DMS 273 treated with DMSO at 0.1 percent for 48 hours (cell line): ENCODE results near the gene F2R.

ENCODE experiments used
- DNase-seq: peaks from one replicate; lab custom pipeline; 2025; lab: John Stamatoyannopoulos, UW

F2R gene

DNA sequence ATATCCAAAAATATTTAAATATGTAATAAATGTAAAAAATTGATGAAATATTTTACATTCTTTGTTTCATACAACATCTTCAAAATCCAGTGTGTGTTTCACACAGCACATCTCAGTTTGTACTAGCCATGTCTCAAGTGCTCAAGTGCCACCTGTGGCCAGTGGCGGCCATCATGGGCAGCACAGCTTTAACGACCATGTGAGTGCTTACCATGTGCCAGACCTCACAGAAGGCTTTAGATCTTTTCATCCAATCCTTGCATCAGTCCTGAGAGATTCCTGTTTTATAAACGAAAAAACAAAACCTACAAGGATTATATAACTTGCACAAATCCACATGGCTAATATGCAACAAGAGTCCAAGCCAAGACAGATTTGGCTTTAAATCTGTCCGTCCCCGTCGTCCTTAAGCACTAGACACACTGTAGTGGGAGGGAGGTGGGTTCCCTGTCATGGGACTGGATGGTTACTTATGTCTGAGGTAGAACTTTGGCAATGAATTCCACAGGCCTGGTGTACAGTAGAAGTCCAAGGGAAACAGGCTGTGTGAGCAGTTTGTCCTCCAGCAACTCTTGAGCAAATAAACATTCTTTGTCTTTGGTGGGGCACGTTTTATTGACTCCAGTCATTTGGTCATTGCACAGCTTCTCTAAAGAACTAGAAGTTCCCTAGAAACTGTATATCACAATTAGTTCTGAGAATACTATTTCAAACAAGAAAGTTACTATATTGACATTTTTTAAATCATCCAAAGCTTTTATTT, 25.0 kb upstream of the F2R start:
- no peak for DNase-seq

DNA sequence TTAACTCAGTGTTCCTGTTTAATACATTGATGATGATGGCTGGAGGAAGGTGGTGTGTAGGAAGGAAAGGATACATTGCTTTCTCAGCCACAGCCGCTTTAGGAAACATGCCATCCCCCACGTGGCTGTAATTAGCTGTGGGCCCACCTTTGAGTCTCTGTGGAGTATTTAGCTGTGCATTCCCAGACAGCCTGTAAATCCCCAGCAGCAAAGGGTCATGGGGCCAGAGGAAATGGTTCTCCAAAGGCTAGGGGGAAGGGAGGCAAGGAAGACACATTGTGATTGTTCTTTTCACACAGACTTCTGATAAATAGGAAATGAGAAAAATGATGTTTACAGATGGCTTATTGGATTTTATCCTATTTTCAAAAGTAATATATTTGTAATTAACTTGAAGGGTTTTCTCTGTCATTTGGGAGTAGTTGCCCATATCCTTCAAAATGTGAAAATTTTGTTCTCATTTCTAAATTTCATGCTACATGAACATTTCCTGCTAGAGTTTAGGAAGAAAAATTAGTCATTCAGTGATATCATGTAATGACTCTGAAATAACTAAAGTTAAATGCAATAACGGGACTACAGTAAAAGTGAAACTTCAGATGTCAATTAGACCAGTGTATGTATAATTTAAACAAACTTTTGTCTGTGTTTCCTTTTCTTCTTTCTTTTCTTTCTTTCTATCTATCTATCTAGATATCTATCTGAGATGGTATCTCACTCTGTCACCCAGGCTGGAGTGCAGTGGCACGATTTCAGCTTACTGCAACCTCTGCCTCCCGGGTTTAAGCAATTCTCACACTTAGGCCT, 24.3 kb upstream of the F2R start:
- no peak for DNase-seq

DNA sequence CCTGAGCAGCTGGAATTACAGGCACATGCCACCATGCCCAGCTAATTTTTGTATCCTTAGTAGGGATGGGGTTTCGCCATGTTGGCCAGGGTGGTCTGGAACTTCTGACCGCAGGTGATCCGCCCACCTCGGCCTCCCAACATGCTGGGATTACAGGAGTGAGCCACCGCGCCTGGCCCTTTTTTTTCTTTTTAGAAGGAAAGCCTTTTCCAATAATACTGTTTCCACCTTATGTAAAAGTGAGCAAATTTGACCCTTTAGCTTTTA, 23.7 kb upstream of the F2R start:
- no peak for DNase-seq

DNA sequence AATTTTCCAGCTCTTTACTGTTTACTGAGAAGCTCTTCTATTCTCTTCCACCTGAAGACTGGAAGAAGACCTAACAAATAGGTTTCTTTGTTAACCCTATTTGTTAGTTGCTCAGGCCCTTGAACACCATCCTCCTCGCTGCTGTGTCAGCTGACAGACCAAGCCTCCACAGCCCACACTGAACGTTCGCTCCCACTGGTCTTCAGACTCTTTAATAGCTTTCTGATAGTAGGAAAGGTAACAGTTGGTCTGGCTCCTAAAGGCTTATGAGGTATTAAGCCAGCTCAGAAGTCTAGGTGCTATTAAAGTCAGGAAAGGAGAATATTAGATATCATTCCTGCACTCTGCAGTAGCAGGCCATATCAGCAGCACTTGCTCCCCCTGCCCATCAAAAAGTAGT, 23.3 kb upstream of the F2R start:
- DNase-seq, result no peak

DNA sequence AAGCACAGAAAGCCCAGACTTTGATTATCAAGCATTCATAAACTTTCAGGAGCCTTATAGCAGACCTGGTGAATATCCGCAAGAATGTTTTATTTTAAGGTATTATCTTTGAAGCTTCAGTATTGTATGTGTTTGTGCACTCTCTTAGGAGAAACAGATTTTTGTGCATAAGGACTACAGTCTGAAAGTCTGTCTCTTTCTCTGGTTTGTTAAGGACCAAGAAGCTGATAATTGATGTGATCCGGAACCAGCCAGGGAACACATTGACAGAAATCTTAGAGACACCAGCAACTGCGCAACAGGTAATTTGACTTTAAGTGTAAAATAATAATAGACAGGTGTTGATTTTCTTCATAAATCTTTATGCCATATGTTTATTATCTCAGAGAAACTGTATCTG, 22.8 kb upstream of the F2R start:
- DNase-seq, result no peak

DNA sequence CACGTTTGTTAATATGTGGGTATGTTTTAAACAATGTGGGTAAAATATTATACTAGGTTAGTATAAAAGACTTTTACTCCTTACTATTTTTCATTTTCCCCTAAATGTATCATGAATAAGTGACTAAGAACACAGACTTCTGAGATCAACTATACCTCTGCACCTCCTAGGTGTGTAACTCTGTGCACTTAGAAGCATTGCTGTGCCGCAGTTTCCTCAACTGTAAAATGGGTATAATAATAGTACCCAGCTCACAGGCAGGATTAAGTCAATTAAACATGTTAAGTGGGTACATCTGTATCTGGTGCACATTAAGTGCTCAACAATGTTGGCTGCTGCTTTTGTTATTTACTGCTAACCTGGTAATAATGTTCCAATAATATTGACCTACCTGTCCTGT, 21.6 kb upstream of the F2R start:
- no peak for DNase-seq

DNA sequence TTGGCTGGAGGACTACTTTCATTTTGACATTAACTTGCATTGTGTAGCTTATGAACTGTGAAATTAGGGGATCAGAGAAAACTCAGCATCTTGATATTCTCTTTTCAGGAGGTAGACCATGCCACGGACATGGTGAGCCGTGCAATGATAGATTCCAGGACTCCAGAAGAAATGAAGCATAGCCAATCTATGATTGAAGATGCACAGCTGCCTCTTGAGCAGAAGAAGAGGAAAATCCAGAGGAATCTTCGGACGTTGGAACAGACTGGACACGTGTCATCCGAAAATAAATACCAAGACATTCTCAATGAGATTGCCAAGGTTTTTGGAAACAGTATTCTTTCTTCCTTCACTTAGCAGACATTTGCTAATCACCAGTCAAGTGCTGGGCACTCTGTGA, 20.6 kb upstream of the F2R start:
- no peak for DNase-seq

DNA sequence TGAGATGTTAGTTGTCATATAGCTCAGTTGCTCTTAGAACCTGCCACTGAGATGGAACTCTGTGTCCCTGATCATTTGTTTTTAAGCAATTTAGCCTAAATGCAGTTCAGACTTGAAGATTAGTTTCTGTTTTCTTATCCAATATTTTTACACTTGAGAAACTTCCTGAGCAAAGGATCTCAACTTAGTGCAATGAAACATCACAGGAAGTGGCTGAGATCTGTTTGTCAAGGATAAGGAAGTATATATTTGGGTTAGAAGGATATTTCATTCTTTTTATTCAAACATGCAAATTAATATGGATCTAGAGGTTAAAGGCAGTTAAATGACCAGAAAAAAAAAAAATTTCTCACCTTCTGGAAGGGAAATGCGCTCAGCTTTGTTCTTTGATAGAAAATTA, 19.7 kb upstream of the F2R start:
- DNase-seq, result no peak

DNA sequence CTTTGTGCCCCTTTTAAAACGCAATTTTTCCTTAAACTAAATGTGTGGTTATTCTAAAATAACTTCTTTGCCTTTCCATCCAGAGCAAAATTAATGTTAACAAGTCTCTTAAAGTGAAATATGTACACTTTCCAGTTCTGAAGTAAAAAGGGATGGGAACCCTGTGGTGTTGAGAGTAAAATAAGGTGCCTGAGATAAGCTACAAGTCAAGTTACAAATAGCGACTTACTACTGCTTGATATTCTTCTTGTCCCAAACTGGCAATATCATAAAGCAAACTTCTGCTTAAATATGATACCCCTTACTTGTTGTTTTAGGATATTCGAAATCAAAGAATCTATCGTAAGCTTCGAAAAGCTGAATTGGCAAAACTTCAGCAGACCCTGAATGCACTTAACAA, 18.3 kb upstream of the F2R start:
- DNase-seq, result no peak

DNA sequence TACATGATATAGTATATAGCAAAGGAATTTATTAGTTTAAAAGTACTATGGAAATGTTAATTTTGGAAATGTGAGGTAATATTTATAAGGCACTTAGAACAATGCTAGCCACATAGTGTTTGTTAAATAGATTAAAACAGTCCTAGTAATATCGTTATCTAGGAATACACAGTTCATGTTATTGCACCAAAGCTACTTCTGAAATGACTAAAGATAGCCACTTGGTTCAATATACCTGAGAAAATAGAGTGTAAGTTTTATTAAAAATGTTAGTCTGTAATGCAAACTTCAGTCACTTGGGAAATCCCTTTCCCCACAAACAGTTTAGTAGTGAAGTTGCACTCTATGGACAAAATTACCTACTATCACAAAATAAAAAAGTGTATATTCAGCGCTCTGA, 15.4 kb upstream of the F2R start:
- DNase-seq, result no peak

DNA sequence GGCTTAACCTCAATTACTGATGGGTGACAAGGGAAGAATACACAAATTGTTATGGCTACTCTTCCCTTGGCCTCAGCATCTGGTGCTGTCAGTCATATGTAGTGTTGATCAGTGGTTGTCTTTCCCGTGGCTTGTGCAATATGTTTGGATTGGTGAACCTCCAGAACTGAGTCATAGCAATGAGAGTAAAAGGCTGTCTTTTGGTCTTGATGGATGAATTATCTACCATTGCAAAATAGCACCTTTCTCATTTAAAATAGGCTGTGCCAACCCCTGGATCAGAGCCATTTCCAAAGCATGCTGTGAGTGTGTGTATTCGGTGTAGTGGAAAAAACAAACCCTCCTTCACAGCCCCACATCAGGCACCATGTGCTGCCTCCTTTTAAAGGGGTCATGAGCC, 14.6 kb upstream of the F2R start:
- no peak for DNase-seq

DNA sequence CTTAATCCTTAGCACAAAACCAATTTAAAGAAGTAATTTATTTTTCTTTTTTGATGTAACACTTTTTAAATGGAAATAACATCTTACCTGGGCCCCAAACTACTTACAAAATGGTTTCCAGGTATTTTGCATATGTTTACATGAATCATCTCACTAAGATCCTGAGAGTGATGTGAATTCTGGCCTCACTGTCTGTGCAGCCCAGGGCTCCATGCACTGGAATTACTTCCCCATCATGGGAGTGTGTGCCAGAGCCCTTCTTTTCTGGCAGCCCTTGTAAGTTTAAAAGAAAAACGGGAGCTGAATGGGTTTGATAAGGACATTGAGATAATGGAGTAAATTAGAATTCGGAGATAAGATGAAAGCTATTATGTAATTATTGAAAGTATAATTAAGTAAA, 12.2 kb upstream of the F2R start:
- no peak for DNase-seq

DNA sequence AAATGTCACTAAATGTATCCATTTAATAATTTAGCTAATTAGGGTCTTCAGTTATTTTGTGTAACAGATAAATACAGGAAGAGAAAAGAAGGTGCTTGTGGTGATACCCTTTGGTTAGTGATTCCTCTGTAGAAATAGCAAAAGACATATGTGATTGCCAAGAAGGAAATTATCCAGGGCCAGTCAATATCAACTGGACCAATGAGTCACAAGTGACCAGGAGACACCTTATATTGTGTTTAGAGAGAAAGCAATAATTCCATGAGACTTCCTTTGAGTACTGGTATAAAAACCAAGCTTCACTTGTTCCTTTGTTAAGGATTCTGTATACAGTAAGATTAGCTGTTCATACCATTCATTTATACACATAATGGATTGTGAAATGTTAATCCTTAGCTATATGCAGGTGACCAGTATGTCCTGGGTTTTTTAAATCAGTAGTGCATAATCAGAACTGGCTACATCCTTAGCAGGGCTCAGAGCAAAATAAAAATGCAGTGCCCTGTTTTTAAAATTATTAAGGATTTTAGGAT, 11.7 kb upstream of the F2R start:
- DNase-seq, result no peak

DNA sequence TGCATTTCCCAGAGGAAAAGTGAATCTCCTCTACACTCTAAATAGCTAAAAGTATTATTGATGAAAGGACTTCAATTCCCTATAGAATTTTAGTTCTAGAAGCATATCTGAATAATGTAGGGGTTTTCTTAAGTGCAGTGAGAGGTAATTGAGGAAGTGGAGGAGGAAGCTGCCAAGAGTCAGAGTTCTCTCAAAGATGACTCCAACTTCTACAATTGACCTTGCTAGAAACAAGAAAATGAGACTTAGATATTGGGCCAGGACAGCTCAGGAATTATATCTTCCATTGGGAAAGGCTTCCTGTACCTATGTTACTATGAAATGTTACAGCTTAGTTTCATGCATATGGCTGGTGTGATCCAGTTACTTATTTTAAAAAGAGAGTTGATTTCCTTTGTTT, 10.4 kb upstream of the F2R start:
- DNase-seq, result no peak

DNA sequence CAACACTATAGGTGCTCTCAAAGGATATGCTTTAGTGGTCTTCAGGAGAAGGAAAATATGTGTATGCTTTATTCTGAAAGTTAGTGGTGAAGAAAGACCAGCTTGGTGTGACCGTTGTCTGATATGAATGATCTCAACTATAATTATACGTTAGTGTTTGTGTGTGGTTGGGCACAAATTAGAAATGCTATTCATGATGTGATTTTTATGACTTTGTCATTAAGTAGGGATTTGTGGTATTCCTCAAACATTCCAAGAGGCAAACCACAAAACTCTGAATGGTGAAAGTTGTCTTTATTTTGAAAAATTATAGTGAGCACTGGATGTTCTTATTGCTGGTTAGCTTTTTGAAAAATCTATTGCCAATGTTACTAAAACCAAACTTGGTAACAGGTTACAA, 6.2 kb upstream of the F2R start:
- no peak for DNase-seq

DNA sequence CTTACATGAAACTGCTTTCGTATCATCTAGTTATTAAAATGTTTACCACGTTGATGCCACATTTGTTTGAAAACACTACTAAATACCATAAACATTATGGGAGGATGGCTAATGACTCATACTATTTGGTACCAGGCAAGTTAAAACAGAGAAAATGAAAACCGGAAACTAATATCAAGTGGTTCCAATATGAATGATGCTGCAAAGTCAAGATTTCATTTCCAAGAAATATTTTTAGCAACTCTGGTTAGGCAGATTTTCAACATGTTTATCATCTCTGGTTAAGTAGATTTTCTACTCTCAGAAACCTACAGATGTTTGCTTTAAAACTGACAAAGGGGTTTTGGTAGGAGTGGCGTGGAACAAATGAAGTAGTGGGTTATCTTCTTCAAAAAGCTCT, 4.9 kb upstream of the F2R start:
- DNase-seq, result no peak

DNA sequence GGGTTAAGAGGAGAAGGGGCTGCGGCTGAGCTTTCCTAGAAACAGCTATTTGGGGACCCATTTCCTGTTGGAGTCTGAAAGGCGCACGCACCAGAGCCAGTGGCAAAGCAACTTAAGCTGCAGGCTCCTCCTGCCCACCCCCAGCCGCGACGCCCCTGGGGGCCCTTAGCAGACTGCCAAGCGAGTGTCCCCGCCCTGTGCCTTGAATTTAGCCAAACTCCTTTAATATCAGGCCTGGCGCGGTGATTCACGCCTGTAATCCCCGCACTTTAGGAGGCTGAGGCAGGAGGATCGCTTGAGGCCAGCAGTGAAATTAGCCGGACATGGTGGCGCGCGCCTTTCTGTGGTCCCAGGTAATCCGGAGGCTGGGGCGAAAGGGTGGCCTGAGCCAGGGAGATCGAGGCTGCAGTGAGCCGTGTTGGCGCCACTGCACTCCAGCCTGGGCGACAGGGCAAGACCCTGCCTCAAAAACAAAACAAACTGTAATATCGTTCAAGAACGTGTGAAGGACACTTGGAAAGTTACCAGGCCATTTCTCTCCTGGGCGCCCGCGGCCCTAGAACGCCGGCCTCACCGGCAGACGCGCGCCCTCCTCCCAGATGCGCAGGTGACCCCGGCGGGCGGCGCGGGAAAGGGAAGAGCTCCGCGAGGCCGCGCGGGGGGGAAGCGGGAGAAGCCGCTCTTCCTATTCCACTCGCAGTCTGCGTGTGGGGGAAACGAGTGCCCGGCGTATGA, 1.0 kb upstream of the F2R start:
- no peak for DNase-seq

DNA sequence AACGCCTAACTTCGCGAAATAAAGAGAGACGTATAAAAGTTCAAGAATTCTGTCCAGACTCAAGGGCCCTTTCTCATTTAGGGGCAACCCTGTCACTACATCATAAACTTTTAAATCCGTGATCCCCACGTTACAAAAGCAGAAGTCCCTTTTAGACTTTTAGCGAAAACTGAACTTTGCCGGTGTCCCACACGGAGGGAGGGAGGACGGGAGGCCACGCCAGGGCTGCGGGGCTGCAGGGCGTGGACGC, 515 bp upstream of the F2R start:
- no peak for DNase-seq

DNA sequence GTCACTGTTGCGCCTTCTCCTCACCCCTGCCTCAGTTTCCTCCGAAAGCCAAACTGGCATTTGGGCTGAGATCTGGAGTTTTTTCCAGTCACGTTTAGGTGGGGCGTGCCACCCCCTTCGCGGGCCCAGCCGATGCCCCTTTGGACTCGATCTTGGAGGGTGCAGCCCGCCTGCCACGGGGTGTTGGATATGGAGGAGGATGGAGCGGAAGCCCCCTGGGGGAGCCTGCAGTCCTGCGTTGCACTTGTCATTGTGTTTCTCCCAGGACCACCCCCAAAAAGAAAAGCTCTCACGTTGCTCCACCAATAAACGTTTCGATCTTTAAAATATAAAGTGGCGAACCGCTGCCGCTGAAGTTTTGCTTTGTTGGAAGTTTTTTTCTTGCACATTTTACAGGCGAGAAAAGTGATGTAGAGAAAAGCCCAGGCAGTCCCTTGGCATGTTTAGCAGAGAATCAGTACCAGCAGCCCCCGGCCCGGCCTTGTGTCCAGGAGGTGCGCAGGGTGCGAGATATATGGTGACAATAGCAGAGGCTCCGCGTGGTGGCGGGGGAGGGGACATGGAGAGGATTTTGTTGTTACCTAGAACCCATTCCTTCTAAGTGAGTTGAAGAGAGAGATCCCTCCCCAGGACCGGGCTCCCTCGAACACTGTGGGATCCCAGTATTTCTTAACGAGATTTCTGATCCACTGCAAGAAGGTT, 681 bp downstream of the F2R start:
- no peak for DNase-seq

DNA sequence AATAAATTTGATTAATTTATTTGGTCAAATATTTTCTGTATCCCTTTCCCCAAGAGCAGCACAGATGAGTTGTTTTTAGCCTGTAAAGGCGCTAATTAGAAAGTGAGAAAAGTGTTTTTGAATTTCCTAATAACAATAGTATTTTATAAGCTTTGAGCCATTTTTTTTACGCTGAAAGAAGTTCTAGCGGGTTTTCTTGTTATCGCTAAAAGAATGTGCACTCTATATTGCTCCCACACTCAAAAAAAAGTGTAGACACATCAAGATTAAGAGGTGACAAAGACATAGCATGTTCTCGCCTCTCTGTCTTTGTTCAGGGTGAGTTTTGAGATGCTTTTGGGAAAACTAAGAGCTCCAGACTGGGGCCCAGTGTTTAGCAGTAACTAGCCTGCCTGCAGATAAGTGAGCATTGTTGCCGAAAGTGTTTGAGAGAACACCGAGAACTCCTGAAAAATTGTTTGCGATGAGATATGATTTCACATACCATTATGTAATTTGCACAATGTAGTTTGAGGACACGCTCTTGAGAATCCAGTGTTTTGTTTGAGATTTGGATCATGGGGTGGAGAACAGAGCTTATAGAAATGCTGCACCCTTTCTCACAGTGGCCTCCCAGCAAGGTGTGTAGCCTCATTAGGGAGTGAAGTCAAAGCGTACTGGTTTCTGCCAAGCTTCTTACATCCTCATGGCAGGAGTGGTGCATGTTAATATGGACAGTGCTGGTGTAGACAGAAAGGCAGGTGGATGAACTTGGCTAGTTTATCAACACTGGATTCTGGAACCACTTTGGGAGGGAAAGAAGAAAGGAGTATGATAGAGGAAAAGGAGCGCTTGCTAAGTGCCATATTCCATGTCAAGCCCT, 1.5 kb downstream of the F2R start:
- no peak for DNase-seq

DNA sequence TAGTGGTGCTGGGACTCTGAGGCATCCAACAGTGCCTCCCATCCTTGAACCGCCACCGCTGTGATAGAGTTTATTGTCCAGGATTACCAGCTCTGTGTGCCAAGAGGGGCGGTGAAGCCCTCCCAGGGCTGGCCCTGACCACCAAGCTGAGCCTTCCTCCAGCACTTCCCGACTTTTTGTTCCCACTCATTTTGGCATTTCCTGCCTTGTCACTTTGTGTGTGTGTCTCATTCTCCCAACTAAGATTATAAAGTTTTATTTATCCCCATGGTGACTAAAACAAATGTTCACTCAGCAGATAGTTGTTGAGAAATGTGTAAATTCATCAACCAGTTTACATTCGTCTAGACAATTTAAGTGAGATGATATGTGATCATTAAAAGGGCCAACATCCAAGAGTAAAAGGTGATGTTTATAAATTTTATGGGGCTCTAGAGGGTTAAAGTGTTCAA, 2.5 kb downstream of the F2R start:
- no peak for DNase-seq

DNA sequence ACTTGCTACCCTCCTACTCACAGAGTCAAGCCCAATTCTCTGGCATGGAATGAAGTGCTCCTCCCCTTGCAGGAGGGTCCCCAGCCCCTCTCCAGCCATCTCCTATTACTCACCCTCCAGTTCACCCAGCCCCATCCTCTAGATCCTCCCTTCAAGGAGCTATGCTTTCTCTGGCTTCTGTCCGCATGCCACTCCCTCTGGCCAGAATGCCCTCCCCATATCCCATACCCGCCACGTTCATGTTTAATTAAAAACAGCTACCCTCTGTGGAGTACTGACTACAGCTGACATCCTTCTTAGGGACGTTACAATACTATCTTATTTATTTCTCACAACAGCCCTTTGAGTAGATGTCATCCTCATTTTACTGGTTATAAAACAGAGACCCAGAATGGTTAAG, 3.0 kb downstream of the F2R start:
- no peak for DNase-seq
